ENCODE data around the gene GAST. TPM values are rescaled to one million over a fixed set of nuclear protein-coding genes. Genes with fewer than 3 reads are reported as not detected.
A peak's percentile ranks its signal among the peaks of the same experiment; 100 is the strongest.

Gene GAST
- total and polyA plus RNA-seq, 9 of the 15 experiments (the other 6 are each of a cell fraction or from before 2014, with no cell fraction given): not detected

DNA sequence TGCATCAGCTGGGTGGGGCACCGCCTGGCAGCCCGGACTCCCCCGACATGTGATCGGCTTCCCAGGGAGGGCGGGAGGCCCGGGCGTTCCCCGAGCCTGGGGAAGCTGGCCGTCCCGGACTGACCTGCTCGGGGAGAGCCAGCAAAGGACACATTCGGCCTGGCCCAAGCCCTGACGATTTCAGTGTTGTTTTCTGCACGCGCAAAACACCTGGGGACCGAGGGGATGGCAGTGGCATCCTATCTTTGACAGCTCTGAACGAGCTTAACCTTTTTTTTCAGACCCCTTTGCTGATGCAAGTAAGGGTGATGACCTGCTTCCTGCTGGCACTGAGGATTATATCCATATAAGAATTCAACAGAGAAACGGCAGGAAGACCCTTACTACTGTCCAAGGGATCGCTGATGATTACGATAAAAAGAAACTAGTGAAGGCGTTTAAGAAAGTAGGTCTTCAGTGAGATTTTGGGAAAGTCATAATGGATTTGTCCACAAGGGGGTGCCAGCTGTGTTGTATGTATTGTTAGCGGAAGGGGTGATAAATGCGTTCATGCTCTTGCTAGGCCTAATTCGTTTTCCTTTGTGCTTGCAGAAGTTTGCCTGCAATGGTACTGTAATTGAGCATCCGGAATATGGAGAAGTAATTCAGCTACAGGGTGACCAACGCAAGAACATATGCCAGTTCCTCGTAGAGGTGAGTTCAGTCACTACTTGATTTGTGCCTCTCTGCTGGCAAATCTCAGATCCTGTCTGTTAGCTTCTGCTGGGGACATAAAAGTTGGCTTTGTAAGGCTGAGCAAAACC lies 22.4 kb upstream of the GAST start:
- no peak for FAIRE-seq
- BruUV-seq (replicated peaks): no TSS peak
- Histone ChIP-seq H3K27ac (ENCODE audit: extremely low read depth, low read depth, low read length) (peak overlapping the region; percentile 92), H3K4me3 (peak overlapping the region; percentile 58), H4K20me1 (replicated peaks; ENCODE audit: control insufficient read depth, insufficient read depth, low read length) (peaks cover 15% of the 10 kb centered on the region), H3K9me1 (ENCODE audit: control insufficient read depth, insufficient read depth, low read length) (no peaks in the 10 kb centered on the region), H3K4me1 (replicated peaks in 1 of 2; ENCODE audit: control insufficient read depth in 2 of 2, insufficient read depth in 2 of 2, low read length in 2 of 2) (peaks cover 11 to 17% of the 10 kb centered on the region in 2 experiments; a peak in 4 of 5 replicates), H3K9me3 (replicated peaks; ENCODE audit: control insufficient read depth, insufficient read depth, low read depth, low read length) (no peaks in the 10 kb centered on the region), H3K27me3 (ENCODE audit: control insufficient read depth in 2 of 2, insufficient read depth in 2 of 2, low read length in 2 of 2) (no peaks in the 10 kb centered on the region), H2AFZ (ENCODE audit: low read depth, low read length) (no peak overlapping the region), H3K9ac (ENCODE audit: insufficient read depth in 1 of 2, low read depth in 2 of 2, low read length in 2 of 2) (peak overlapping the region; percentile 91 to 100), H3K4me2 (ENCODE audit: insufficient read depth, low read length) (peak overlapping the region; percentile 99), H3K36me3 (ENCODE audit: control insufficient read depth, insufficient read depth, low read length) (peaks cover 49% of the 10 kb centered on the region), H3K79me2 (ENCODE audit: control insufficient read depth, insufficient read depth, low read length) (peaks cover 34% of the 10 kb centered on the region)
- DNase-seq (ENCODE audit: extremely low read depth in 1 of 4, low spot score in 3 of 4): peak in 1 of 4 experiments; percentile 77
- in situ Hi-C loops (cut with MboI): no loop called here
- intact Hi-C loops (cut with micrococcal nuclease): no loop called here
- WGBS (ENCODE audit: insufficient coverage, low coverage, missing lambda C conversion rate): under 1% methylated on average over 27 of the region's 27 CpGs
- POLR2A ChIA-PET: interaction anchor here (0.5 to 7.4 kb wide), 51 partner anchors 8 to 1272 kb away, joined by 3 to 406 read pairs (median 4); partner anchors contain the start of genes JUP, KRT15, KRT19 and ODAD4
- CTCF ChIA-PET (ENCODE audit: low intra/inter-chr PET ratio): interaction anchor here (0.9 to 1.3 kb wide), 2 partner anchors 10 to 196 kb away, joined by 3 to 4 read pairs; no protein-coding TSS in a partner anchor
- ATAC-seq: no peak
- TF ChIP-seq BRF1 (IDR thresholded peaks at IDR 0.05; ENCODE audit: borderline replicate concordance, extremely low read depth, insufficient read length) (no peak), PHF8 (IDR thresholded peaks at IDR 0.05; ENCODE audit: borderline replicate concordance, low read length) (no peak), MYNN (IDR thresholded peaks at IDR 0.05) (no peak; the same call in 1 of the 2 replicates), MYNN (CRISPR knock-in tag; IDR thresholded peaks at IDR 0.05) (no peak), GABPB1 (CRISPR knock-in tag; IDR thresholded peaks at IDR 0.05) (peak; percentile 10; the same call in 1 of the 2 replicates), YY1 (IDR thresholded peaks at IDR 0.05; ENCODE audit: borderline replicate concordance in 1 of 3, control insufficient read depth in 1 of 3, extremely low read depth in 1 of 3, insufficient read depth in 3 of 3, insufficient read length in 1 of 3, insufficient replicate concordance in 2 of 3, low read depth in 1 of 3, low read length in 2 of 3) (no peak), ETS2 (tag; IDR thresholded peaks at IDR 0.05; ENCODE audit: borderline replicate concordance, poor library complexity, severe bottlenecking) (no peak), NFIC (IDR thresholded peaks at IDR 0.05) (no peak), KDM2B (CRISPR knock-in tag; IDR thresholded peaks at IDR 0.05) (no peak), ZNF696 (CRISPR knock-in tag; conservative IDR thresholded peaks at IDR 0.05) (no peak), PHF20 (IDR thresholded peaks at IDR 0.05; ENCODE audit: partially characterized antibody) (no peak), ZNF324 (CRISPR knock-in tag; IDR thresholded peaks at IDR 0.05) (no peak), TBL1XR1 (IDR thresholded peaks at IDR 0.05; ENCODE audit: low read length in 2 of 2) (peak; percentile 34 to 43; a peak in 2 of 4 replicates), HMGN3 (IDR thresholded peaks at IDR 0.05; ENCODE audit: borderline replicate concordance, extremely low read depth, insufficient read length, low read depth, low read length) (no peak)
- TF ChIP-seq, protein P1, sequence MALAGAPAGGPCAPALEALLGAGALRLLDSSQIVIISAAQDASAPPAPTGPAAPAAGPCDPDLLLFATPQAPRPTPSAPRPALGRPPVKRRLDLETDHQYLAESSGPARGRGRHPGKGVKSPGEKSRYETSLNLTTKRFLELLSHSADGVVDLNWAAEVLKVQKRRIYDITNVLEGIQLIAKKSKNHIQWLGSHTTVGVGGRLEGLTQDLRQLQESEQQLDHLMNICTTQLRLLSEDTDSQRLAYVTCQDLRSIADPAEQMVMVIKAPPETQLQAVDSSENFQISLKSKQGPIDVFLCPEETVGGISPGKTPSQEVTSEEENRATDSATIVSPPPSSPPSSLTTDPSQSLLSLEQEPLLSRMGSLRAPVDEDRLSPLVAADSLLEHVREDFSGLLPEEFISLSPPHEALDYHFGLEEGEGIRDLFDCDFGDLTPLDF (CRISPR knock-in tag; IDR thresholded peaks at IDR 0.05): no peak; the same call in 1 of the 2 replicates
- TF ChIP-seq, protein P2, sequence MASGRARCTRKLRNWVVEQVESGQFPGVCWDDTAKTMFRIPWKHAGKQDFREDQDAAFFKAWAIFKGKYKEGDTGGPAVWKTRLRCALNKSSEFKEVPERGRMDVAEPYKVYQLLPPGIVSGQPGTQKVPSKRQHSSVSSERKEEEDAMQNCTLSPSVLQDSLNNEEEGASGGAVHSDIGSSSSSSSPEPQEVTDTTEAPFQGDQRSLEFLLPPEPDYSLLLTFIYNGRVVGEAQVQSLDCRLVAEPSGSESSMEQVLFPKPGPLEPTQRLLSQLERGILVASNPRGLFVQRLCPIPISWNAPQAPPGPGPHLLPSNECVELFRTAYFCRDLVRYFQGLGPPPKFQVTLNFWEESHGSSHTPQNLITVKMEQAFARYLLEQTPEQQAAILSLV (tag; IDR thresholded peaks at IDR 0.05): no peak
